Cerebellar cortex (tissue), 1 donor: Measurements from ENCODE around the gene CYP2E1.
"Not testable (repeated sequence)": the region's sequence is repeated elsewhere in the genome, so short reads cannot be mapped to it uniquely, and the experiment has no call there.

Experiments
- DNase-seq: peaks from one replicate; pipeline ENCODE4 v3.0.0-alpha.2; 2015; ENCODE audit warnings: low spot score

CYP2E1 gene

DNA sequence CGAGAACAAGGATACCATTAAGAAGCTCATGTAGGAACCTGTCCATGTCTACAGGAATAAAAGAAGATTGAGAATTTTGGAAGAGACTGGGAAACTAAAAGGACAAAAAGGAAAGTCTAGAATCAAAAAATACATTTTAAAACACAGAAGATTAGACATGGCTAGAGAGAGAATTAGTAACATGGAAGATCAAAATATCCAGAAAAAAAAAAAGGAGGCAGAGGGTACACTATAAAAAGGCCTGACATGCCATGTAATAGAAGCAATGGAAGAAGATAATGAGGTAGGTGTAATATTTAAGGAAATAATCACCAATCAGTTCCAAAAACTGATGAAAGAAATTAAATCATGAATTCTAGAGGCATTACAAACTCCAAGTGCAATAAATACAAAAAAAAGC is 46.3 kb downstream of the CYP2E1 start:
- not testable (repeated sequence) for DNase-seq

DNA sequence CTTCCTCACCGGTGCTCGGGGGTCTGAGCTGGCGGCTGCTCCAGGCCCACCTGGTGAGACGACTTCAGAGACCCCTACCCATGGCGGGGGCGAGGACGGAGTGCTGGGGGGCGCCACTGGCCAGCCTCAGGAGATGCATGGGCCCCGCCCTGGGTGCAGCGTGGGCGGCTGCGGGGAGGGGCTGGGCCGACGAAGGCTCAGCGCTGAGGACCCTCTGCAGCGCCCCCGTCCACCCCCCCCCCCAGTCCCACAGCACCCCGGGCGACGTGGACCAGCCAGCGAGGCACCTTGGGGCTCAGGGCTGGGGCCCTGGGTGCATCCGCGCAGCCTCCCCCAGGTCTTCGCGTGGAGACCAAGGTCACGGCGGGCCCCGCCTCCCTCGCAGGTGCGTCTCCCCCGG is 49.9 kb downstream of the CYP2E1 start:
- DNase-seq = not testable (repeated sequence)
